ENCODE data around the gene FBXO8. TPM values are rescaled to one million over a fixed set of nuclear protein-coding genes. Genes with fewer than 3 reads are reported as not detected.

The FBXO8 gene
- total RNA-seq, 1 donor from 2014 or later, result 12.6 TPM

DNA sequence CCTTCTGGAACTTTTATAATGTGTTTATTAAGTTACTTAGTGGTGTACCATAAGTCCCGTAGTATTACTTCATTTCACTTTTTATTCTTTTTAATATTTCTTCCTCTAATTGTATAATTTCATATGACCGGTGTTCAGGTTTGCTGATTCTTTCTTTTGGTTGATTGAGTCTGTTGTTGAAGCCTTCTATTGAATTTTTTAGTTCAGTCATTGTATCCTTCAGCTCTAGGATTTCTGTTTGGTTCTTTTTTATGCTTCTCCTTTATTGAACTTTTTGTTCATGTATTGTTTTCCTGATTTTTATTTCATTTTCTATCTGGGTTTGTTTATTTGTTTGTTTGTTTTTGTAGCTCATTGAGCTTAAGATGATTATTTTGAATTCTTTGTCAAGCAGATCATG, 9.0 kb upstream of the FBXO8 start:
- DNase-seq (ENCODE audit: low read depth, low spot score), result no peak
- Mint-ChIP-seq H3K36me3 (ENCODE audit: low read depth) (peaks cover 45% of the 10 kb centered on the region), H3K9me3 (peaks cover 18% of the 10 kb centered on the region)

DNA sequence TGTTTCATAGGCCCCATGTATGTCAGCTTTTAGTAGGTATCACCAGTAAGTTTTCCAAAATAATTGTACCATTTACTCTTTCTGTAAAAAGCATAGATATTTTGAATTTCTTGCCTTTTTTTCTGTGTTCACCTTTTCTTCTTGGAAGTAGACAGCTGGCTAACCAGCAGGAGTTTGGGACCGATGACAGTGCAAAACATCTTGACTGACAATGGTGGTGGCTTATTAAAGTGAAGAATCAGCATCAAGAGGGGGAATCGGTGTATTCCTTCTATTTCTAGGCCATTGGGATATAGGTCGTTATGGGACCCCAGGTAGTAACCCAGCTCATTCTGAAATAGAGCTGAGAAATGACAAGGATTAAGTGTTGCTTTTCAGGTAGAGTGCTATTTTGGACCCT, 3.4 kb upstream of the FBXO8 start:
- H3K27me3 Mint-ChIP-seq (ENCODE audit: low read depth), result no peaks in the 10 kb centered on the region
- peaks cover 27% of the 10 kb centered on the region for H3K4me1 Mint-ChIP-seq
- no peak for DNase-seq (ENCODE audit: low read depth, low spot score)
- peak overlapping the region; percentile 14 for H3K4me3 Mint-ChIP-seq
- TF ChIP-seq, protein P1, sequence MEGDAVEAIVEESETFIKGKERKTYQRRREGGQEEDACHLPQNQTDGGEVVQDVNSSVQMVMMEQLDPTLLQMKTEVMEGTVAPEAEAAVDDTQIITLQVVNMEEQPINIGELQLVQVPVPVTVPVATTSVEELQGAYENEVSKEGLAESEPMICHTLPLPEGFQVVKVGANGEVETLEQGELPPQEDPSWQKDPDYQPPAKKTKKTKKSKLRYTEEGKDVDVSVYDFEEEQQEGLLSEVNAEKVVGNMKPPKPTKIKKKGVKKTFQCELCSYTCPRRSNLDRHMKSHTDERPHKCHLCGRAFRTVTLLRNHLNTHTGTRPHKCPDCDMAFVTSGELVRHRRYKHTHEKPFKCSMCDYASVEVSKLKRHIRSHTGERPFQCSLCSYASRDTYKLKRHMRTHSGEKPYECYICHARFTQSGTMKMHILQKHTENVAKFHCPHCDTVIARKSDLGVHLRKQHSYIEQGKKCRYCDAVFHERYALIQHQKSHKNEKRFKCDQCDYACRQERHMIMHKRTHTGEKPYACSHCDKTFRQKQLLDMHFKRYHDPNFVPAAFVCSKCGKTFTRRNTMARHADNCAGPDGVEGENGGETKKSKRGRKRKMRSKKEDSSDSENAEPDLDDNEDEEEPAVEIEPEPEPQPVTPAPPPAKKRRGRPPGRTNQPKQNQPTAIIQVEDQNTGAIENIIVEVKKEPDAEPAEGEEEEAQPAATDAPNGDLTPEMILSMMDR (conservative IDR thresholded peaks at IDR 0.05), result no peak
- peaks cover 10% of the 10 kb centered on the region for H3K9me3 Mint-ChIP-seq
- peaks cover 11% of the 10 kb centered on the region for H3K36me3 Mint-ChIP-seq (ENCODE audit: low read depth)
- no peak overlapping the region for H3K27ac Mint-ChIP-seq (ENCODE audit: unreplicated experiment)

More for the DNA sequence above, 9.0 kb upstream of the FBXO8 start:
- TF ChIP-seq, protein P1 (conservative IDR thresholded peaks at IDR 0.05), result no peak
- H3K4me1 Mint-ChIP-seq, result no peaks in the 10 kb centered on the region
- H3K4me3 Mint-ChIP-seq, result no peak overlapping the region
- H3K27me3 Mint-ChIP-seq (ENCODE audit: low read depth), result no peaks in the 10 kb centered on the region
- no peak overlapping the region for H3K27ac Mint-ChIP-seq (ENCODE audit: unreplicated experiment)

DNA sequence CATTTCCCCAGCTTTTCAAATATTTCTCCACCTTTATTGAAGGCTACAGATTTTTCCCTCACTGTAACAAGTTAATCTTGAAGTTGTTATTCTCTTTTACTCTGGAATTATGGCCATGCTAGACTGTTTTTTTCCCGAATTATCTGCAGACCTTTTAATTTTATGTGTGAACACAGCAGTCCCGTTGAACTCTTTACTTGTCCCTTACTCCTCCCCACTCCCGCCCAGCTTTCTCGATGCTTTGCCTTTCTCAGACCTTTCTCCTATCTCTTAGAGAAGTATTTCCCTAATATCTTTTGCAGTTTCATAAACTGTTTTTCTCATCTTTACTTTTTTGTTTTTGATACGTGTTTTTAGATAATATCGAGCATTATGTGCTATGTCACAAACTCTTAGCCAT, 1.0 kb upstream of the FBXO8 start:
- Mint-ChIP-seq H3K9me3 (no peaks in the 10 kb centered on the region), H3K36me3 (ENCODE audit: low read depth) (peaks cover 2% of the 10 kb centered on the region), H3K4me3 (peak overlapping the region; percentile 100), H3K27ac (ENCODE audit: unreplicated experiment) (peak overlapping the region; percentile 100), H3K4me1 (peaks cover 34% of the 10 kb centered on the region), H3K27me3 (ENCODE audit: low read depth) (no peaks in the 10 kb centered on the region)
- TF ChIP-seq, protein P1 (conservative IDR thresholded peaks at IDR 0.05), result no peak
- no peak for DNase-seq (ENCODE audit: low read depth, low spot score)

DNA sequence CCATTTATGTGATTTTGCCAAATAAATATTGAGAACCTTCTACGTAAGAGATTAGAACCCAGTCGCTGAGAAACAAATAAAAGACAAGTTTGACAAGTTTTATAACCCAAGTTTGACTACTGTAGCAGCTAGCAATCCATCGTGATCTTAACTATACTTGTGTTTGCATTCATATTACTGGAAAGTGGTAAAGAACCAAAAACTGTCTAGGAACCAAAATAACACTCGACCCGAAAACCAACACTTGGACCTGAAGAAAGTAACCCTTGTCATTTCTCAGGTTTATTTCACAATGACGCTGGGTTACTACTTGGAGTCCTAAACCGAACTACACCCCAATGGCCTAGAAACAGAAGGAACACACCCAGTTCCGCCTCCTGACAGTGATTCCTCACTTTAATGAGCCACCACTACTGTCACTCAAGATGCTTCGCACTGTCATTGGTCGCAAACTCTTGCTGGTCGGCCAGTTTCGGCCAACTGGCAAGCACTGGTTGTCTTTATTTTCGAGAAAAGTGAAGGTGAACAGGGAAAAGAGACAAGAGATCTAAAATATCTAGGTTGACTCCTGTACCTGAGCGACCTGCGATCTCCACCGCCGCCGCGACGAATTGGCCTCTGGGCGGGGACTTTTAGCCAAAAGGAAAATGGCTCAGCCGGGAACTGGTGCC, 496 bp downstream of the FBXO8 start:
- Mint-ChIP-seq H3K9me3 (peaks cover 2% of the 10 kb centered on the region), H3K4me1 (peaks cover 34% of the 10 kb centered on the region), H3K27me3 (ENCODE audit: low read depth) (no peaks in the 10 kb centered on the region), H3K36me3 (ENCODE audit: low read depth) (no peaks in the 10 kb centered on the region), H3K27ac (ENCODE audit: unreplicated experiment) (peak overlapping the region; percentile 100), H3K4me3 (peak overlapping the region; percentile 100)
- TF ChIP-seq, protein P1 (conservative IDR thresholded peaks at IDR 0.05), result no peak
- DNase-seq (ENCODE audit: low read depth, low spot score), result peak; percentile 52

DNA sequence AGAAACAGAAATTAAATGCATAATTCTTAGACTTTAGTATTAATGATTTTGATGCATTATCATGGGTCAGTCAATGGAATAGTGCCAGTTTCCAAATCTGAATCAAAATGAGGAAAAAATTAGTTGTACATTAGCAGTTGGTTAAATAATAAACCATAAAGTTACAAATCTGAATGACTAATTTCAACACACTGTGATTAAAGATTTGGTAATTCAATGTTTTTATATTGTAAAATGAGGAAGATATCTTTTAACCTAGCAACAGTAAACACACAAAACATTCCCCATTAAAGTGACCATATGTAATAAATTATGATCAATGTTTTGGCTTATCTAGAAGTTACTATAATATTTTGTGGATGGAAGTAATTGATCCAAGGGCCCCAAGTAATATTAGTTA, 1.6 kb downstream of the FBXO8 start:
- no peak overlapping the region for H3K27ac Mint-ChIP-seq (ENCODE audit: unreplicated experiment)
- TF ChIP-seq, protein P1 (conservative IDR thresholded peaks at IDR 0.05), result no peak
- no peaks in the 10 kb centered on the region for H3K36me3 Mint-ChIP-seq (ENCODE audit: low read depth)

More for the DNA sequence above, 1.6 kb downstream of the FBXO8 start:
- Mint-ChIP-seq H3K4me1 (peaks cover 34% of the 10 kb centered on the region), H3K27me3 (ENCODE audit: low read depth) (no peaks in the 10 kb centered on the region), H3K9me3 (peaks cover 2% of the 10 kb centered on the region), H3K4me3 (peak overlapping the region; percentile 100)
- DNase-seq (ENCODE audit: low read depth, low spot score), result no peak

Data from neural crest cell (in vitro differentiated cells).